GM12878 (cell line): ENCODE measurements around the gene CEACAM21.

ENCODE experiments used
- CREB1 ChIP-seq: IDR thresholded peaks from 2 replicates; pipeline ENCODE4 v1.6.1; 2012; ENCODE audit warnings: low read depth, mild to moderate bottlenecking, inconsistent platforms
- CTCF ChIP-seq, 3 experiments: IDR thresholded peaks in 2 of 3; conservative IDR thresholded peaks in 1 of 3; 2 replicates each; pipeline ENCODE4 v1.5.1; 2011; ENCODE audit warnings: low read depth in 3 of 3, low read length in 3 of 3, mild to moderate bottlenecking in 3 of 3, control low read depth in 2 of 3, moderate library complexity in 2 of 3, inconsistent platforms in 1 of 3, mixed read lengths in 1 of 3; ENCODE audit not compliant: control insufficient read depth in 2 of 3, insufficient read depth in 1 of 3; ENCODE audit errors: extremely low read depth in 1 of 3
- EP300 ChIP-seq, 2 experiments: fragments of 150-350 bp in 1 of 2; IDR thresholded peaks; 2 replicates each; pipeline ENCODE4 v1.6.1; 2011 to 2012; ENCODE audit warnings: low read depth in 2 of 2, low read length in 2 of 2, borderline replicate concordance in 1 of 2, improper control_type of control experiment in 1 of 2, inconsistent platforms in 1 of 2; ENCODE audit not compliant: control insufficient read depth in 1 of 2
- EZH2 ChIP-seq: IDR thresholded peaks from 2 replicates; pipeline ENCODE4 v1.6.1; 2012; ENCODE audit warnings: low read depth, mild to moderate bottlenecking, control low read depth, inconsistent platforms, low read length, borderline replicate concordance; ENCODE audit not compliant: control insufficient read depth
- HDAC6 ChIP-seq: fragments of 200-600 bp; sonication (generic); IDR thresholded peaks from one replicate; pipeline ENCODE4 v1.8.0; 2017; ENCODE audit warnings: antibody characterized with exemption; ENCODE audit not compliant: unreplicated experiment
- NR2F1 ChIP-seq: fragments of 450-650 bp; conservative IDR thresholded peaks from 2 replicates; pipeline ENCODE4 v1.6.1; 2017; ENCODE audit warnings: mild to moderate bottlenecking
- PML ChIP-seq: IDR thresholded peaks from 2 replicates; pipeline ENCODE4 v1.6.1; 2012; ENCODE audit warnings: low read length, inconsistent platforms
- POLR2A ChIP-seq: IDR thresholded peaks from 2 replicates; pipeline ENCODE4 v1.6.1; 2011; ENCODE audit warnings: low read depth, mild to moderate bottlenecking, low read length
- YY1 ChIP-seq: IDR thresholded peaks from 2 replicates; pipeline ENCODE4 v1.6.1; 2011; ENCODE audit warnings: low read depth, mild to moderate bottlenecking, low read length

DNA sequence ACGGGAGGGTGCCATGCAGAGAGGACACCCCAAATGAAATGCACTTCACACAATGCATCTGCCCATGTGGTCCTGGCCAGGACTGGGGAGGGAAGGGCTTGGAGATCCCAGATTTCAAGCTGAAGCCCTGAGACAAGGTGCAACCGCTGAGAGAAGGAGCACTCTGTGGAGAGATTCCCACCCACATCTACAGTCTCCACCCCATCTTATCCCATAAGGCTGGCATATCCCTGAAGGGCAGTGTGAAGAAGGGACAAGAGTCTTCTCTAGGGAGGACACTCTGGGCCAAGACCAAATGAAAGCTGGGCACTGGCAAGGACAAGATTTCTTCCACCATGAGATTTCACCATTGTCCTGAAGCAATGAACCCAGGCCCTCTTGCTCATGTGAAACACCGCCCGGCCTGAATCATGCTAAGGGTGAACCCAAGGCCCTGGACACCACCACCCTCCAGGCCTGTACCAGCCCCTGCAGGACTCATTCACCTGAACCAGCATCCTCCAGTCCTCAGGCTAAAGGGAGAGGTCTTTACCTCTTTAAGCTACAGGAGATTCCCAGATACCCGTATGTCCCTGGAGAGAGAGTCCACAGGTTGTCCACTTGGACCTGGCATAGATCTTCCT lies 30.4 kb downstream of the CEACAM21 start:
- TF ChIP-seq CTCF (IDR thresholded peaks at IDR 0.05 in 2 of 3, conservative IDR thresholded peaks at IDR 0.05 in 1 of 3; ENCODE audit: control insufficient read depth in 2 of 3, extremely low read depth in 1 of 3, insufficient read depth in 1 of 3, low read depth in 3 of 3, low read length in 3 of 3), result no peak
- no peak for TF ChIP-seq PML
- no peak for TF ChIP-seq EZH2
- TF ChIP-seq POLR2A, result no peak
- no peak for TF ChIP-seq YY1
- no peak for TF ChIP-seq CREB1
- TF ChIP-seq EP300 (IDR thresholded peaks at IDR 0.05; ENCODE audit: borderline replicate concordance in 1 of 2, control insufficient read depth in 1 of 2, low read depth in 2 of 2, low read length in 2 of 2), result no peak
- no peak for TF ChIP-seq NR2F1
- no peak for TF ChIP-seq HDAC6
